ENCODE measurements around the gene MTRF1.

Gene MTRF1

DNA sequence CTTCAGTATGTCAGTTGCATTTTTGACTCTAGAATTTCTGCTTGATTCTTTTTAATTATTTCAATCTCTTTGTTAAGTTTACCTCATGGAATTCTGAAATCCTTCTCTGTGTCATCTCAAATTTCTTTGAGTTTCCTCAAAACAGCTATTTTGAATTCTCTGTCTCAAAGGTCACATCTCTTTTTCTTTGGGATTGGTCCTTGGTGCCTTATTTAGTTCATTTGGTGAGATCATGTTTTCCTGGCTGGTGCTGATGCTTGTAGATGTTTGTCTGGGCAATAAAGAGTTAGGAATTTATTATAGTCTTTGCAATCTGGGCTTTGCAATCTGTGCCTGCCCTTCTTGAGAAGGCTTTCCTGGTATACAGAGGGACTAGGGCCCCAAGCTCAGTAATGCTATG, 50.5 kb downstream of the MTRF1 start:
- TF ChIP-seq, protein P1, sequence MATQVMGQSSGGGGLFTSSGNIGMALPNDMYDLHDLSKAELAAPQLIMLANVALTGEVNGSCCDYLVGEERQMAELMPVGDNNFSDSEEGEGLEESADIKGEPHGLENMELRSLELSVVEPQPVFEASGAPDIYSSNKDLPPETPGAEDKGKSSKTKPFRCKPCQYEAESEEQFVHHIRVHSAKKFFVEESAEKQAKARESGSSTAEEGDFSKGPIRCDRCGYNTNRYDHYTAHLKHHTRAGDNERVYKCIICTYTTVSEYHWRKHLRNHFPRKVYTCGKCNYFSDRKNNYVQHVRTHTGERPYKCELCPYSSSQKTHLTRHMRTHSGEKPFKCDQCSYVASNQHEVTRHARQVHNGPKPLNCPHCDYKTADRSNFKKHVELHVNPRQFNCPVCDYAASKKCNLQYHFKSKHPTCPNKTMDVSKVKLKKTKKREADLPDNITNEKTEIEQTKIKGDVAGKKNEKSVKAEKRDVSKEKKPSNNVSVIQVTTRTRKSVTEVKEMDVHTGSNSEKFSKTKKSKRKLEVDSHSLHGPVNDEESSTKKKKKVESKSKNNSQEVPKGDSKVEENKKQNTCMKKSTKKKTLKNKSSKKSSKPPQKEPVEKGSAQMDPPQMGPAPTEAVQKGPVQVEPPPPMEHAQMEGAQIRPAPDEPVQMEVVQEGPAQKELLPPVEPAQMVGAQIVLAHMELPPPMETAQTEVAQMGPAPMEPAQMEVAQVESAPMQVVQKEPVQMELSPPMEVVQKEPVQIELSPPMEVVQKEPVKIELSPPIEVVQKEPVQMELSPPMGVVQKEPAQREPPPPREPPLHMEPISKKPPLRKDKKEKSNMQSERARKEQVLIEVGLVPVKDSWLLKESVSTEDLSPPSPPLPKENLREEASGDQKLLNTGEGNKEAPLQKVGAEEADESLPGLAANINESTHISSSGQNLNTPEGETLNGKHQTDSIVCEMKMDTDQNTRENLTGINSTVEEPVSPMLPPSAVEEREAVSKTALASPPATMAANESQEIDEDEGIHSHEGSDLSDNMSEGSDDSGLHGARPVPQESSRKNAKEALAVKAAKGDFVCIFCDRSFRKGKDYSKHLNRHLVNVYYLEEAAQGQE (IDR thresholded peaks at IDR 0.05; ENCODE audit: insufficient read depth in 1 of 2, low read depth in 2 of 2, low read length in 2 of 2), result no peak
- TF ChIP-seq POLR2AphosphoS5 (IDR thresholded peaks at IDR 0.05; ENCODE audit: low read depth, low read length) (no peak), SIN3A (IDR thresholded peaks at IDR 0.05; ENCODE audit: borderline replicate concordance, insufficient read depth, low read length) (no peak), FOXP2 (optimal IDR thresholded peaks at IDR 0.05; ENCODE audit: borderline replicate concordance, extremely low read depth, extremely low read length, insufficient read depth) (no peak), TAF1 (IDR thresholded peaks at IDR 0.05; ENCODE audit: borderline replicate concordance, insufficient read depth, low read length) (no peak)

DNA sequence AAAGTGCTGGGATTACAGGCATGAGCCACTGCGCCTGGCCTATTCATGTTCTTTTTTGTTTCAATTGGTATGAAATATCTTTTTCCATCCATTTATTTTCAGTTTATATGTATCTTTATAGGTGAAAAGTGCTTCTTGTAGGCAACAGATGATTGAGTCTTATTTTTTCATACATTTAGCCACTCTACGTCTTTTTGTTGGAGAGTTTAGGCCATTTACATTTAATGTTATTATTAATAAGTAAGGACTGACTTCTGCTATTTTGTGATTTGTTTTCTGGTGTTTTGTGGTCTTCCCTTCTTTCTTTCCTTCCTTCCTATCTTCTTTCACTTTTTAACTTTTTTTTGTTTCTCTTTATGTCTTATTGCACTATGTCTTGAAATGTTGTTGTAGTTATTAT, 52.3 kb downstream of the MTRF1 start:
- TF ChIP-seq SIN3A (IDR thresholded peaks at IDR 0.05; ENCODE audit: borderline replicate concordance, insufficient read depth, low read length), result no peak
- TF ChIP-seq, protein P1 (IDR thresholded peaks at IDR 0.05; ENCODE audit: insufficient read depth in 1 of 2, low read depth in 2 of 2, low read length in 2 of 2), result no peak
- TF ChIP-seq POLR2AphosphoS5 (IDR thresholded peaks at IDR 0.05; ENCODE audit: low read depth, low read length), result no peak
- no peak for TF ChIP-seq TAF1 (IDR thresholded peaks at IDR 0.05; ENCODE audit: borderline replicate concordance, insufficient read depth, low read length)
- TF ChIP-seq FOXP2 (optimal IDR thresholded peaks at IDR 0.05; ENCODE audit: borderline replicate concordance, extremely low read depth, extremely low read length, insufficient read depth), result no peak

DNA sequence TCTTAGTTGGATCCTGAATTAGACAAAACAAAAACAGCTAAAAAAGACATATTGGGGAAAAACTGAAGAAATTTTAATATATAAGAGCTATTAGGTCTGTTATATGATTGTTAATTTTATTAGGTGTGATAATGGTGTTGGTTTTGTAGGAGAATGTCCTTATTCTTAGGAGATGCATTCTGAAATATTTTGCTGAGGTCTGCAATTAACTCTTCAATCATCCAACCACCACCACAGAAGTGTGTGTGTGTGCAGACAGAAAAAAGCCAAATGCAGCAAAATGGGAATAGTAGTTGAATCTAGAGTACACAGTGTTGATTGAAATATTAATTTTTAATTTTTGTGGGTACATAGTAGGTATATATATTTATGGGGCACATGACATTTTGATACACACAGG, 56.9 kb downstream of the MTRF1 start:
- no peak for TF ChIP-seq SIN3A (IDR thresholded peaks at IDR 0.05; ENCODE audit: borderline replicate concordance, insufficient read depth, low read length)
- no peak for TF ChIP-seq TAF1 (IDR thresholded peaks at IDR 0.05; ENCODE audit: borderline replicate concordance, insufficient read depth, low read length)
- TF ChIP-seq, protein P1 (IDR thresholded peaks at IDR 0.05; ENCODE audit: insufficient read depth in 1 of 2, low read depth in 2 of 2, low read length in 2 of 2), result no peak
- TF ChIP-seq FOXP2 (optimal IDR thresholded peaks at IDR 0.05; ENCODE audit: borderline replicate concordance, extremely low read depth, extremely low read length, insufficient read depth), result no peak
- TF ChIP-seq POLR2AphosphoS5 (IDR thresholded peaks at IDR 0.05; ENCODE audit: low read depth, low read length), result no peak

DNA sequence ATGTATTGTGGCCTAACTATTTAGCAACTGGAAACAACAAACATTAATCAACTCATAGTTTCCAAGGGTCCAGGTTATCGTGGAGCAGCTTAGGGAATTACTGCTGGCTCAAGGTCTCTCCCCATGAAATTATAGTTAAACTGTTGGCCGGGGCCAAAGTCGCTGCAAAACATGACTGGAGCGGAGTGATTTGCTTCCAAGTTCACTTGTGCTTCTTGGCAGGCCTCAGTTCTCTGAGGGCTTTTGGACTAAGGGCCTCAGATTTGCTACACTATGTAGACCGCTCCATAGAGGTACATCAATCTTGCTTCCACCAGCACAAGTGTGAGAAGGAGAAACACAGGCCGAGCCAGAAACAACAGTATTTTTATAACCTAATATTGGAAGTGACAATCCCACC, 59.6 kb downstream of the MTRF1 start:
- TF ChIP-seq TAF1 (IDR thresholded peaks at IDR 0.05; ENCODE audit: borderline replicate concordance, insufficient read depth, low read length), result no peak
- TF ChIP-seq SIN3A (IDR thresholded peaks at IDR 0.05; ENCODE audit: borderline replicate concordance, insufficient read depth, low read length), result no peak
- TF ChIP-seq, protein P1 (IDR thresholded peaks at IDR 0.05; ENCODE audit: insufficient read depth in 1 of 2, low read depth in 2 of 2, low read length in 2 of 2), result no peak
- no peak for TF ChIP-seq POLR2AphosphoS5 (IDR thresholded peaks at IDR 0.05; ENCODE audit: low read depth, low read length)
- TF ChIP-seq FOXP2 (optimal IDR thresholded peaks at IDR 0.05; ENCODE audit: borderline replicate concordance, extremely low read depth, extremely low read length, insufficient read depth), result no peak

DNA sequence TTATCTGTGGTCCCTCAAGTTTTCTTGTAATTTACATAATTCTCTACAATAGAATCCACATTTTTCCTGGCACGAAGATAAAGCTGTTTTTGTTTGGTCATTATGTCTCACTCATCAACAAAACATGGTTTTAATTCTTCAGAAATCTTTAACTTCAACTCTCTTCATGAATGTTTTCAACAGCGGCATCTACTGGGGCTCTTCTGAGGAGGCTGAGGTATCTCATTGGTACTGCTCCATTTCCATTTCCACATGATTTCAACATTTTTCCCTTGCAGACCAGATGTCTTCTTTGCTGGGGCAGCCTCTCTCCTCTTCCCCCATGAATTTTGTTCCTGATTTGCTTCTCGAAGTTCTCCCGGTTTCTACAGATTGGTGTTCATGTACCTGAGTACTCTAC, 63.2 kb downstream of the MTRF1 start:
- TF ChIP-seq TAF1 (IDR thresholded peaks at IDR 0.05; ENCODE audit: borderline replicate concordance, insufficient read depth, low read length) (no peak), FOXP2 (optimal IDR thresholded peaks at IDR 0.05; ENCODE audit: borderline replicate concordance, extremely low read depth, extremely low read length, insufficient read depth) (no peak), SIN3A (IDR thresholded peaks at IDR 0.05; ENCODE audit: borderline replicate concordance, insufficient read depth, low read length) (no peak), POLR2AphosphoS5 (IDR thresholded peaks at IDR 0.05; ENCODE audit: low read depth, low read length) (no peak)
- TF ChIP-seq, protein P1 (IDR thresholded peaks at IDR 0.05; ENCODE audit: insufficient read depth in 1 of 2, low read depth in 2 of 2, low read length in 2 of 2), result no peak

Measured in PFSK-1 (cell line).